GM12864 (cell line): ENCODE results near the gene TMEM88.

Experiments used
- DNase-seq: peaks from one replicate; pipeline ENCODE4 v3.0.0-alpha.2; 2011; ENCODE audit warnings: low read depth
- H3K4me3 ChIP-seq: 2 replicates; pipeline ENCODE4 v1.5.1; 2011; ENCODE audit warnings: mild to moderate bottlenecking, low read depth, low read length, control low read depth
- TF ChIP-seq, protein P1 (sequence below): IDR thresholded peaks from 2 replicates; pipeline ENCODE4 v1.5.1; 2011; ENCODE audit warnings: low read depth, mild to moderate bottlenecking, moderate library complexity, low read length, control low read depth, inconsistent platforms; ENCODE audit errors: missing control alignments

The TMEM88 gene

DNA sequence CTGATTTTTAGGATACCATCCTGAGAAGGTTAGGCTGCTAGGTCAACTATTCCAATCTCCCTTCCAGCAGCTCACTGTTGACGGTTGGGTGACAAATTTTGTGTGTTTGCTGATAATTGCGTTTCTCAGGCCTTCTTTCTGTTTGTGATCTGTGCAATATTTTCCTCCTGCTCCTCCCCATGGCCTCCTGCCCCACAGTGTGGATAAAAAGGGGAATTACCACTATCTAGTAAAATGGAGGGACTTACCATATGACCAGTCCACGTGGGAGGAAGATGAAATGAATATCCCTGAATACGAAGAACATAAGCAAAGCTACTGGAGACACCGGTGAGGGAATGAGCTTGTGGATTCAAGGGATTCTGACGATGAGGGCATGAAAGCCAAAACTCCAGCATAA is 42.9 kb downstream of the TMEM88 start:
- no peak overlapping the region for H3K4me3 ChIP-seq
- no peak for DNase-seq
- TF ChIP-seq, protein P1, sequence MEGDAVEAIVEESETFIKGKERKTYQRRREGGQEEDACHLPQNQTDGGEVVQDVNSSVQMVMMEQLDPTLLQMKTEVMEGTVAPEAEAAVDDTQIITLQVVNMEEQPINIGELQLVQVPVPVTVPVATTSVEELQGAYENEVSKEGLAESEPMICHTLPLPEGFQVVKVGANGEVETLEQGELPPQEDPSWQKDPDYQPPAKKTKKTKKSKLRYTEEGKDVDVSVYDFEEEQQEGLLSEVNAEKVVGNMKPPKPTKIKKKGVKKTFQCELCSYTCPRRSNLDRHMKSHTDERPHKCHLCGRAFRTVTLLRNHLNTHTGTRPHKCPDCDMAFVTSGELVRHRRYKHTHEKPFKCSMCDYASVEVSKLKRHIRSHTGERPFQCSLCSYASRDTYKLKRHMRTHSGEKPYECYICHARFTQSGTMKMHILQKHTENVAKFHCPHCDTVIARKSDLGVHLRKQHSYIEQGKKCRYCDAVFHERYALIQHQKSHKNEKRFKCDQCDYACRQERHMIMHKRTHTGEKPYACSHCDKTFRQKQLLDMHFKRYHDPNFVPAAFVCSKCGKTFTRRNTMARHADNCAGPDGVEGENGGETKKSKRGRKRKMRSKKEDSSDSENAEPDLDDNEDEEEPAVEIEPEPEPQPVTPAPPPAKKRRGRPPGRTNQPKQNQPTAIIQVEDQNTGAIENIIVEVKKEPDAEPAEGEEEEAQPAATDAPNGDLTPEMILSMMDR: no peak

GRCh38 chr17:7903154-7904103 is 48.6 kb downstream of the TMEM88 start:
- TF ChIP-seq, protein P1: no peak
- no peak for DNase-seq
- no peak overlapping the region for H3K4me3 ChIP-seq
